K562 (cell line): Measurements from ENCODE around the gene ZNF410. TPM values are rescaled to one million over a fixed set of nuclear protein-coding genes. Genes with fewer than 3 reads are reported as not detected.
A peak's percentile ranks its signal among the peaks of the same experiment; 100 is the strongest.

ENCODE experiments used
- ATAC-seq: fragments of 200-7000 bp; cut with Tn5 transposase; 3 replicates; pipeline ENCODE4 v1.9.1; 2020; ENCODE audit warnings: moderate library complexity
- BruUV-seq: library from RNA; stranded (reverse); fragments of 400-500 nt; replicated peaks from 2 replicates; lab custom pipeline; 2021; lab: Mats Ljungman, UMichigan
- CTCF ChIA-PET: fragments of 300-600 bp; formaldehyde crosslinking; extraction: SDS; loops from one replicate; lab custom pipeline; 2021; ENCODE audit warnings: low intra/inter-chr PET ratio; lab: Yijun Ruan, JAX
- POLR2A ChIA-PET: fragments of 300-600, 350-650 bp; sonication (Branson Sonifier 250); formaldehyde crosslinking; extraction: SDS; loops from one replicate; lab custom pipeline; 2021; ENCODE audit warnings: antibody characterized with exemption, inconsistent platforms; lab: Yijun Ruan, JAX
- DNase-seq, 4 experiments: peaks; one replicate each; pipeline versions ENCODE4 v3.0.0 to v3.0.0-alpha.2; 2011 to 2018; ENCODE audit warnings: low spot score in 3 of 4, mixed read lengths in 3 of 4; ENCODE audit errors: extremely low read depth in 1 of 4
- FAIRE-seq: peaks from 2 replicates; lab custom pipeline; 2011; peaks lifted over from hg19 to GRCh38; lab: Jason Lieb, UNC
- H2AFZ ChIP-seq: 2 replicates; pipeline ENCODE4 v1.6.0; 2011; ENCODE audit warnings: low read depth, low read length, control low read depth, inconsistent platforms
- H3K27ac ChIP-seq: fragments of 200-600 bp; 3 replicates; pipeline ENCODE4 v1.8.0; 2011; ENCODE audit warnings: low read depth, mild to moderate bottlenecking, control low read depth, inconsistent platforms, low read length, moderate library complexity, mixed read lengths; ENCODE audit errors: extremely low read depth
- H3K27me3 ChIP-seq, 2 experiments: fragments of 300-600 bp in 1 of 2; 2 replicates in 1 of 2; 3 replicates in 1 of 2; pipeline versions ENCODE4 v1.6.0 to v1.8.0; 2011; ENCODE audit warnings: inconsistent platforms in 2 of 2, low read length in 2 of 2, mild to moderate bottlenecking in 1 of 2, mixed read lengths in 1 of 2, moderate library complexity in 1 of 2; ENCODE audit not compliant: control insufficient read depth in 2 of 2, insufficient read depth in 2 of 2
- H3K36me3 ChIP-seq: fragments of 300-600 bp; 3 replicates; pipeline ENCODE4 v1.8.0; 2011; ENCODE audit warnings: mild to moderate bottlenecking, low read length, inconsistent platforms; ENCODE audit not compliant: control insufficient read depth, insufficient read depth
- H3K4me1 ChIP-seq, 2 experiments: fragments of 200-600 bp in 1 of 2; replicated peaks in 1 of 2; 2 replicates in 1 of 2; 3 replicates in 1 of 2; pipeline versions ENCODE4 v1.5.1 to v1.8.0; 2011; ENCODE audit warnings: inconsistent platforms in 2 of 2, low read length in 2 of 2, mild to moderate bottlenecking in 1 of 2, mixed read lengths in 1 of 2, moderate library complexity in 1 of 2; ENCODE audit not compliant: control insufficient read depth in 2 of 2, insufficient read depth in 2 of 2
- H3K4me2 ChIP-seq: 2 replicates; pipeline ENCODE4 v1.6.1; 2011; ENCODE audit warnings: low read length, control low read depth, inconsistent platforms, mixed read lengths; ENCODE audit not compliant: insufficient read depth
- H3K4me3 ChIP-seq: fragments of 200-600 bp; sonication (generic), shearing (Covaris generic); 2 replicates; pipeline ENCODE4 v1.5.1; 2016; ENCODE audit warnings: control low read depth, inconsistent platforms
- H3K79me2 ChIP-seq: fragments of 200-600 bp; 3 replicates; pipeline ENCODE4 v1.8.0; 2011; ENCODE audit warnings: low read length, inconsistent platforms; ENCODE audit not compliant: control insufficient read depth, insufficient read depth
- H3K9ac ChIP-seq, 2 experiments: 2 replicates each; pipeline versions ENCODE4 v1.6.0 to v1.6.1; 2011; ENCODE audit warnings: low read depth in 2 of 2, low read length in 2 of 2, control low read depth in 1 of 2, inconsistent platforms in 1 of 2, mild to moderate bottlenecking in 1 of 2, mixed read lengths in 1 of 2; ENCODE audit not compliant: insufficient read depth in 1 of 2
- H3K9me1 ChIP-seq: one replicate; pipeline ENCODE4 v1.6.0; 2011; ENCODE audit warnings: inconsistent platforms, mild to moderate bottlenecking, low read length, moderate library complexity; ENCODE audit not compliant: control insufficient read depth, insufficient read depth
- H3K9me3 ChIP-seq: replicated peaks from 2 replicates; pipeline ENCODE4 v1.5.1; 2011; ENCODE audit warnings: low read depth, low read length, inconsistent platforms; ENCODE audit not compliant: control insufficient read depth, insufficient read depth
- H4K20me1 ChIP-seq: replicated peaks from 2 replicates; pipeline ENCODE4 v1.6.1; 2011; ENCODE audit warnings: low read length, inconsistent platforms, mixed read lengths; ENCODE audit not compliant: control insufficient read depth, insufficient read depth
- BMI1 ChIP-seq: fragments of 150-350 bp; IDR thresholded peaks from 2 replicates; pipeline ENCODE4 v1.6.1; 2014; ENCODE audit warnings: low read length
- NFE2L1 ChIP-seq: fragments of 450-650 bp; IDR thresholded peaks from 2 replicates; pipeline ENCODE4 v1.6.1; 2016; ENCODE audit warnings: missing genetic modification characterization, low read depth, mild to moderate bottlenecking, missing compliant biosample characterization, moderate library complexity, borderline replicate concordance
- RBM25 ChIP-seq: fragments of 200-400 bp; formaldehyde crosslinking; IDR thresholded peaks from 2 replicates; pipeline ENCODE4 v1.6.1; 2018; ENCODE audit warnings: low read length, low read depth, moderate library complexity; ENCODE audit not compliant: severe bottlenecking
- RFX1 ChIP-seq: fragments of 450-650 bp; IDR thresholded peaks from 2 replicates; pipeline ENCODE4 v1.6.1; 2016; ENCODE audit warnings: mild to moderate bottlenecking, moderate library complexity
- SMARCA5 ChIP-seq: fragments of 450-650 bp; IDR thresholded peaks from 2 replicates; pipeline ENCODE4 v1.6.1; 2016
- TCFL5 ChIP-seq: fragments of 250-450 bp; sonication (Bioruptor Pico); conservative IDR thresholded peaks from 2 replicates; pipeline ENCODE4 v1.6.1; 2021; ENCODE audit warnings: mild to moderate bottlenecking, moderate library complexity, matching md5 sums
- TRIM28 ChIP-seq: fragments of 450-650 bp; IDR thresholded peaks from 2 replicates; pipeline ENCODE4 v1.6.1; 2017
- ZBTB7A ChIP-seq: IDR thresholded peaks from 2 replicates; pipeline ENCODE4 v1.6.1; 2011; ENCODE audit warnings: low read depth, mild to moderate bottlenecking, low read length, moderate library complexity, borderline replicate concordance; ENCODE audit not compliant: control insufficient read depth
- ZNF121 ChIP-seq: sonication (generic); formaldehyde crosslinking; conservative IDR thresholded peaks from 2 replicates; pipeline ENCODE4 v1.8.0; 2022; ENCODE audit warnings: missing genetic modification reagents
- ZNF140 ChIP-seq: fragments of 250-450 bp; sonication (Bioruptor Pico); IDR thresholded peaks from 2 replicates; pipeline ENCODE4 v1.8.0; 2021; ENCODE audit warnings: moderate library complexity, mild to moderate bottlenecking, inconsistent platforms
- ZZZ3 ChIP-seq: fragments of 450-650 bp; IDR thresholded peaks from 2 replicates; pipeline ENCODE4 v1.6.1; 2016; ENCODE audit warnings: antibody characterized with exemption, mild to moderate bottlenecking, moderate library complexity
- WGBS: fragments of 100-300 bp; shearing (Covaris generic); methylation state at CpG from one replicate; pipeline ENCODE4 v1.1.6; 2016; ENCODE audit warnings: low coverage, mixed read lengths; ENCODE audit not compliant: insufficient coverage; ENCODE audit errors: missing lambda C conversion rate; 5-methylcytosine and 5-hydroxymethylcytosine counted together
- in situ Hi-C: fragments of 300-500 bp; cut with MboI; formaldehyde crosslinking; loops from 4 replicates; pipeline ENCODE4 v1.15.0; 2018; ENCODE audit warnings: inconsistent platforms, mixed read lengths
- intact Hi-C: fragments of 100-400 bp; cut with micrococcal nuclease; formaldehyde crosslinking; loops from 2 replicates; pipeline ENCODE4 v1.14.2; 2022
- polyA plus RNA-seq, 8 experiments: library from polyadenylated mRNA; depleted of rRNA in 4 of 8; stranded (reverse) in 5 of 8; unstranded in 3 of 8; fragments of >200 nt; fragmentation: Nextera tagmentation in 2 of 8; fragmentation: Illumina TruSeq in 1 of 8; extraction: Ambion mirVana in 2 of 8; extraction: Trizol in 1 of 8; gene quantifications; 2 replicates each; pipeline versions ENCODE4 v1.2.1 to v1.2.3, GENCODE V29; 2011 to 2014; ENCODE audit warnings: inconsistent platforms in 1 of 8, missing spikeins in 1 of 8
- total RNA-seq, 7 experiments: library from RNA; depleted of rRNA in 6 of 7; stranded (reverse); fragments of >200 nt in 6 of 7; fragmentation: Illumina TruSeq in 2 of 7; extraction: Trizol in 2 of 7; gene quantifications; 2 replicates each; pipeline versions ENCODE4 v1.2.1 to v1.2.3, GENCODE V29; 2011 to 2021; ENCODE audit warnings: low replicate concordance in 1 of 7

ZNF410 gene
- total and polyA plus RNA-seq, 9 of the 15 experiments (the other 6 are each of a cell fraction or from before 2014, with no cell fraction given) = 20.5 to 64.8 (median 38.7) TPM

- Histone ChIP-seq H4K20me1 (no peaks in the 10 kb centered on the region), H3K27me3 (no peaks in the 10 kb centered on the region), H3K9me3 (no peaks in the 10 kb centered on the region), H3K4me3 (no peak overlapping the region), H2AFZ (no peak overlapping the region), H3K4me1 (no peaks in the 10 kb centered on the region; a peak in 1 of 5 replicates), H3K9ac (no peak overlapping the region), H3K27ac (no peak overlapping the region), H3K36me3 (peaks cover 11% of the 10 kb centered on the region; the same call in 2 of the 3 replicates), H3K9me1 (no peaks in the 10 kb centered on the region), H3K79me2 (no peaks in the 10 kb centered on the region), H3K4me2 (no peak overlapping the region)
- intact Hi-C loops = no loop called here
- WGBS = 75% methylated on average over 2 of the region's 2 CpGs
- in situ Hi-C loops = no loop called here
- CTCF ChIA-PET = no interaction called here
- DNase-seq (no peak), FAIRE-seq (no peak), ATAC-seq (no peak)
- POLR2A ChIA-PET = interaction anchor here (0.7 to 1.8 kb wide), 2 partner anchors 9 to 16 kb away, joined by 3 to 7 read pairs; partner anchors contain the start of gene ZNF410
- BruUV-seq = no TSS peak
- no peak for TF ChIP-seq ZBTB7A
- peak; percentile 60 for TF ChIP-seq RFX1
- TF ChIP-seq NFE2L1 (tag) = no peak
- TF ChIP-seq BMI1 = no peak
- 0 out of 2 replicates have a peak, but pooled peaks have one; percentile 11 for TF ChIP-seq ZNF121 (CRISPR knock-in tag)
- no peak for TF ChIP-seq SMARCA5
- TF ChIP-seq ZNF140 (CRISPR knock-in tag) = no peak
- TF ChIP-seq TRIM28 = no peak
- TF ChIP-seq ZZZ3 = no peak
- TF ChIP-seq RBM25 = peak; percentile 46
- no peak for TF ChIP-seq TCFL5 (CRISPR knock-in tag)
These were observed 16.0 kb upstream of the ZNF410 start for GRCh38 chr14:73870525-73871235.
